Small intestine (tissue), 7 donors: Measurements from ENCODE around the gene DSE. TPM values are rescaled to one million over a fixed set of nuclear protein-coding genes. Genes with fewer than 3 reads are reported as not detected.

ENCODE experiments used
- DNase-seq, 2 donors: peaks; one replicate each; pipeline versions ENCODE4 v3.0.0 to v3.0.0-alpha.2; 2013
- FAIRE-seq: peaks from 2 replicates; lab custom pipeline; 2012; peaks lifted over from hg19 to GRCh38; lab: Jason Lieb, UNC
- H3K27ac ChIP-seq, 3 donors: one replicate each; pipeline ENCODE4 v1.5.1; 2013; ENCODE audit warnings: low read length in 2 of 3, mild to moderate bottlenecking in 2 of 3, control low read depth in 1 of 3, inconsistent platforms in 1 of 3, low read depth in 1 of 3, moderate library complexity in 1 of 3
- H3K27me3 ChIP-seq, 3 donors: one replicate each; pipeline ENCODE4 v1.6.1; 2013; ENCODE audit warnings: low read length in 3 of 3, inconsistent platforms in 1 of 3; ENCODE audit not compliant: control insufficient read depth in 3 of 3, insufficient read depth in 3 of 3
- H3K36me3 ChIP-seq, 3 donors: one replicate each; pipeline ENCODE4 v1.6.1; 2013; ENCODE audit warnings: low read length in 3 of 3, inconsistent platforms in 1 of 3, low read depth in 1 of 3, mild to moderate bottlenecking in 1 of 3, moderate library complexity in 1 of 3; ENCODE audit not compliant: control insufficient read depth in 3 of 3, insufficient read depth in 2 of 3
- H3K4me1 ChIP-seq, 3 donors: one replicate each; pipeline ENCODE4 v1.6.1; 2013; ENCODE audit warnings: low read length in 2 of 3, inconsistent platforms in 1 of 3, low read depth in 1 of 3, mild to moderate bottlenecking in 1 of 3, moderate library complexity in 1 of 3; ENCODE audit not compliant: control insufficient read depth in 3 of 3, insufficient read depth in 2 of 3
- H3K4me3 ChIP-seq, 3 donors: one replicate each; pipeline ENCODE4 v1.5.1; 2013; ENCODE audit warnings: low read length in 3 of 3, control low read depth in 1 of 3, inconsistent platforms in 1 of 3, low read depth in 1 of 3, mild to moderate bottlenecking in 1 of 3, moderate library complexity in 1 of 3
- H3K9me3 ChIP-seq, 2 donors: one replicate each; pipeline ENCODE4 v1.6.1; 2013; ENCODE audit warnings: low read depth in 1 of 2, low read length in 1 of 2; ENCODE audit not compliant: control insufficient read depth in 2 of 2, insufficient read depth in 1 of 2
- WGBS, 3 donors: extraction: QIAGEN DNeasy Blood & Tissue Kit; methylation state at CpG; one replicate each; pipeline ENCODE4 v1.1.7; 2013; 5-methylcytosine and 5-hydroxymethylcytosine counted together
- polyA plus RNA-seq, 4 donors: library from polyadenylated mRNA; stranded (reverse) in 3 of 4; unstranded in 1 of 4; fragments of 200-250 nt in 3 of 4; fragments of 120-200 nt in 1 of 4; gene quantifications; one replicate each; pipeline versions ENCODE4 v1.2.1 to v1.2.3, GENCODE V29; 2013
- donor health status: healthy with polysubstance abuse.
- donor health status: control.
- donor health status: control.
- donor health status: Bipolar disorder and iron deficiency.
- donor health status: healthy.

DSE gene
- polyA plus RNA-seq, 4 donors = 0.45 to 10.4 (median 4.8) TPM

GRCh38 chr6:116429111-116429510 is 58.4 kb downstream of the DSE start:
- H3K9me3 ChIP-seq = no peaks in the 10 kb centered on the region
- FAIRE-seq (no peak), DNase-seq (no peak)
- peaks cover 0 to 2% (median 0%) of the 10 kb centered on the region in 3 donors for H3K36me3 ChIP-seq
- 95 to 97% (median 97%) methylated on average over 2 of the region's 2 CpGs for WGBS, 3 donors
- no peak overlapping the region for H3K27ac ChIP-seq
- H3K27me3 ChIP-seq = no peaks in the 10 kb centered on the region
- no peak overlapping the region for H3K4me3 ChIP-seq
- H3K4me1 ChIP-seq = no peaks in the 10 kb centered on the region

- Histone ChIP-seq H3K9me3 (no peaks in the 10 kb centered on the region), H3K27me3 (no peaks in the 10 kb centered on the region), H3K4me3 (no peak overlapping the region), H3K4me1 (no peaks in the 10 kb centered on the region), H3K27ac (no peak overlapping the region), H3K36me3 (peaks cover 0 to 2% (median 0%) of the 10 kb centered on the region in 3 donors)
- 90 to 92% (median 91%) methylated on average over 4 of the region's 4 CpGs for WGBS, 3 donors
- FAIRE-seq (no peak), DNase-seq (no peak)
These were observed 60.1 kb downstream of the DSE start for GRCh38 chr6:116430860-116431259.

GRCh38 chr6:116431964-116432595 is 61.3 kb downstream of the DSE start:
- Histone ChIP-seq H3K36me3 (no peaks in the 10 kb centered on the region), H3K4me3 (no peak overlapping the region), H3K4me1 (no peaks in the 10 kb centered on the region), H3K27me3 (no peaks in the 10 kb centered on the region), H3K9me3 (no peaks in the 10 kb centered on the region), H3K27ac (no peak overlapping the region)
- DNase-seq (no peak), FAIRE-seq (no peak)

- FAIRE-seq (no peak), DNase-seq (no peak)
- no peaks in the 10 kb centered on the region for H3K9me3 ChIP-seq
- H3K27me3 ChIP-seq = no peaks in the 10 kb centered on the region
- H3K27ac ChIP-seq = no peak overlapping the region
- no peaks in the 10 kb centered on the region for H3K36me3 ChIP-seq
- no peaks in the 10 kb centered on the region for H3K4me1 ChIP-seq
- no peak overlapping the region for H3K4me3 ChIP-seq
- 91 to 94% (median 93%) methylated on average over 4 of the region's 4 CpGs for WGBS, 3 donors
These were observed 62.5 kb downstream of the DSE start for GRCh38 chr6:116433206-116433712.

GRCh38 chr6:116434056-116434725 is 63.4 kb downstream of the DSE start:
- Histone ChIP-seq H3K9me3 (no peaks in the 10 kb centered on the region), H3K27me3 (no peaks in the 10 kb centered on the region), H3K4me3 (no peak overlapping the region), H3K36me3 (no peaks in the 10 kb centered on the region), H3K4me1 (no peaks in the 10 kb centered on the region), H3K27ac (no peak overlapping the region)
- no peak for FAIRE-seq
- DNase-seq = no peak
- WGBS, 3 donors = 86 to 100% (median 94%) methylated on average over 1 of the region's 1 CpG

DNA sequence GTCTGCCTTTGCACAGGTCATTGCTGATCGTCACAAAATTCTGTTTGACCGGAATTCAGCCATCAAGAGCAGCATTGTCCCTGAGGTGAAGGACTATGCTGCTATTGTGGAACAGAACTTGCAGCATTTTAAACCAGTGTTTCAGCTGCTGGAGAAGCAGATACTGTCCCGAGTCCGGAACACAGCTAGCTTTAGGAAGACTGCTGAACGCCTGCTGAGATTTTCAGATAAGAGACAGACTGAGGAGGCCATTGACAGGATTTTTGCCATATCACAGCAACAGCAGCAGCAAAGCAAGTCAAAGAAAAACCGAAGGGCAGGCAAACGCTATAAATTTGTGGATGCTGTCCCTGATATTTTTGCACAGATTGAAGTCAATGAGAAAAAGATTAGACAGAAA is 65.8 kb downstream of the DSE start:
- Histone ChIP-seq H3K4me1 (no peaks in the 10 kb centered on the region), H3K27ac (no peak overlapping the region), H3K9me3 (no peaks in the 10 kb centered on the region), H3K4me3 (no peak overlapping the region), H3K36me3 (no peaks in the 10 kb centered on the region), H3K27me3 (no peaks in the 10 kb centered on the region)
- WGBS, 3 donors = 92 to 95% (median 92%) methylated on average over 7 of the region's 7 CpGs
- DNase-seq (no peak), FAIRE-seq (no peak)

DNA sequence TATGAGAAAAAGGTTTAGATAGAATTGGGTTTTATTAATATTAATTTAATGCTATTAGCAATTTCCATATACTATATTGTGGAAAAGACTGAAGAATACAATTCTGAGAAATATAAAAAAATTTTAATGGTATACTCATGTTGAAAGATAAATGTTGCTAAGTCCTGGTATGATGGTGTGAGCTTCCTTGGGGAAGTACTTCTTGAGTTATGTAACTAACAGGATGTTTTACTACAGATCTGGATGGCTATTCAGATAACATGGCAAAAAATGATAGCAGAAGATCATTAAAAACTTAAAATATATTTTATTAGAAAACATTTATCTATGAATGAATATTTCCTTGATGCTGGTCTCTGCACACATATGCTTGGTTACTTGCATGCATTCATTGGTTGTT is 66.9 kb downstream of the DSE start:
- Histone ChIP-seq H3K27ac (no peak overlapping the region), H3K27me3 (no peaks in the 10 kb centered on the region), H3K9me3 (no peaks in the 10 kb centered on the region), H3K4me1 (no peaks in the 10 kb centered on the region), H3K4me3 (no peak overlapping the region), H3K36me3 (no peaks in the 10 kb centered on the region)
- DNase-seq = no peak
- FAIRE-seq = no peak

DNA sequence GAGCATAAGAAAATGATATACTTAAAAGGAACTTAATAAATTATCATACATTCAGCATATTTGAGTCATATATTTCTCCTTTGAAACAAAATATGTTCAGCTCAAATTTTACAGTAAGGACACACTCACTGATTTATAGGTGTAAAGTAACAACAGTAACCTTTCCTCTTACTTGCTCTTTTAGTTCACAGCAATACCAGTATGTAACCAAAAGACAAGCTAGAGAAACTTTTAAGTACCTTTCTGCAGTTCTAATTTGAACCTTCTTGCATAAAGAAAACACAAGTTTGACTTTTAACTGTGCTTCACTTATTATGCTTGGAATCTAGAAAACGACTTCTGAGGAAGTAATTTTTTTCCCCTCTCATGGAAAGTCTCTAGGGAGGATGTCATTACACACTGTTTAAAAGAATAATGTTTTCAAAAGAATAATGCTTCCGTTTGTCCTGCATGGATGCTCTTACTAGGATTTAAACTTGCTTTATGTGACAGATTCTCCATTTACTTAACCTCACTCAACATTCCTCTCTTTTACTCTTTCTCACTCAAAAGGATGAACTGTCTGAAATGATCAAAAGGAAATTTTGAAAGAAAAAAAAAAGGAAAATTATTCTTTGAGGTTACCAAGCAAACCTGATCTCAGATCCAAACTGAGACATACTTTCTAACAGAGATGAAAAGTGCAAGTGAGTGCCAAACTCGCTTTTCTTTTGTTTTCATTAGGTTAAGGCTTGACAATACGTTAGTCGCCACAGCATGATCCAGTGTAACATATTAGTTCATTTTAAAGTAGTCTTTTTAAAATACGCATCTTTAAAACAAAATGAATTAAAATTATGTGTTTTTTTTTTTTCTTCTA is 68.1 kb downstream of the DSE start:
- no peaks in the 10 kb centered on the region for H3K36me3 ChIP-seq
- 61 to 84% (median 82%) methylated on average over 6 of the region's 6 CpGs for WGBS, 3 donors
- no peak overlapping the region for H3K4me3 ChIP-seq
- no peaks in the 10 kb centered on the region for H3K27me3 ChIP-seq
- no peak for DNase-seq
- no peaks in the 10 kb centered on the region for H3K9me3 ChIP-seq
- no peak for FAIRE-seq
- no peak overlapping the region for H3K27ac ChIP-seq
- no peaks in the 10 kb centered on the region for H3K4me1 ChIP-seq
